ENCODE results near the gene HEPN1. TPM values are rescaled to one million over a fixed set of nuclear protein-coding genes. Genes with fewer than 3 reads are reported as not detected.

Gene HEPN1
- total and polyA plus RNA-seq, 10 of the 15 experiments (the other 5 are each of a cell fraction or from before 2014, with no cell fraction given): not detected

GRCh38 chr11:124943254-124943616 is 24.2 kb downstream of the HEPN1 start:
- Histone ChIP-seq H3K36me3 (ENCODE audit: control insufficient read depth in 2 of 2, insufficient read depth in 2 of 2, low read length in 1 of 2) (no peaks in the 10 kb centered on the region), H3K27me3 (replicated peaks in 1 of 2; ENCODE audit: control insufficient read depth in 2 of 2, insufficient read depth in 2 of 2, low read length in 1 of 2) (no peaks in the 10 kb centered on the region; a peak in 1 of 4 replicates), H3K79me2 (ENCODE audit: control insufficient read depth, insufficient read depth, low read length) (no peaks in the 10 kb centered on the region), H3K9me3 (replicated peaks; ENCODE audit: control insufficient read depth, insufficient read depth, low read length) (no peaks in the 10 kb centered on the region; the same call in 2 of the 3 replicates), H3K9ac (ENCODE audit: control insufficient read depth, insufficient read depth, low read length) (no peak overlapping the region), H3K27ac (ENCODE audit: control insufficient read depth, insufficient read depth) (no peak overlapping the region), H4K20me1 (ENCODE audit: control insufficient read depth, insufficient read depth) (no peaks in the 10 kb centered on the region), H2AFZ (ENCODE audit: control insufficient read depth, low read depth, low read length) (no peak overlapping the region), H3K4me1 (ENCODE audit: control insufficient read depth, insufficient read depth, low read length) (no peaks in the 10 kb centered on the region), H3K4me2 (ENCODE audit: control insufficient read depth, insufficient read depth) (no peak overlapping the region), H3K4me3 (no peak overlapping the region)
- 77% methylated on average over 5 of the region's 5 CpGs for WGBS (ENCODE audit: insufficient coverage, insufficient replicate concordance, low lambda C conversion rate, missing lambda C conversion rate)
- TF ChIP-seq FOS (IDR thresholded peaks at IDR 0.05; ENCODE audit: borderline replicate concordance, extremely low read depth, insufficient read length): no peak
- TF ChIP-seq E4F1 (IDR thresholded peaks at IDR 0.05; ENCODE audit: borderline replicate concordance, partially characterized antibody): no peak
- no peak for TF ChIP-seq CHD1 (IDR thresholded peaks at IDR 0.05; ENCODE audit: low read depth, low read length)
- TF ChIP-seq BCLAF1 (IDR thresholded peaks at IDR 0.05): no peak
- no peak for TF ChIP-seq STAT3 (IDR thresholded peaks at IDR 0.05; ENCODE audit: low read depth, low read length)
- TF ChIP-seq MTA2 (IDR thresholded peaks at IDR 0.05; ENCODE audit: low read depth): no peak
- TF ChIP-seq MYB (IDR thresholded peaks at IDR 0.05; ENCODE audit: borderline replicate concordance, low read depth, low read length): no peak
- TF ChIP-seq TCF7 (IDR thresholded peaks at IDR 0.05; ENCODE audit: borderline replicate concordance): no peak
- TF ChIP-seq IRF4 (IDR thresholded peaks at IDR 0.05; ENCODE audit: low read depth, low read length): no peak
- no peak for TF ChIP-seq RBBP5 (conservative IDR thresholded peaks at IDR 0.05)
- TF ChIP-seq ZNF207 (IDR thresholded peaks at IDR 0.05; ENCODE audit: borderline replicate concordance): no peak
- no peak for TF ChIP-seq NFYB (IDR thresholded peaks at IDR 0.05; ENCODE audit: insufficient read depth, low read depth, low read length)
- ChIA-PET RAD21 (ENCODE audit: unreplicated experiment) (no interaction called here), CTCF (interaction anchor here (0.6 kb wide), 1 partner anchor 829 kb away, joined by 4 read pairs; no protein-coding TSS in a partner anchor), POLR2A (interaction anchor here (1.2 kb wide), 1 partner anchor 10 kb away, joined by 6 read pairs; no protein-coding TSS in a partner anchor), SMC1A (ENCODE audit: uncharacterized antibody, unreplicated experiment) (no interaction called here)
- intact Hi-C loops (cut with micrococcal nuclease; ENCODE audit: unreplicated experiment) (no loop called here), in situ Hi-C loops (cut with MboI) (no loop called here)
- DNase-seq (ENCODE audit: low read depth, low spot score) (no peak), FAIRE-seq (no peak), ATAC-seq (no peak)
- no TSS peak for BruUV-seq (replicated peaks)

Data from GM12878 (cell line).